Spleen (tissue), 7 donors: ENCODE measurements around the gene ELP4.

ENCODE experiments used
- CTCF ChIP-seq, 11 experiments: fragments of 200-600 bp in 7 of 11; fragments of 450-650 bp in 4 of 11; sonication (generic) in 4 of 11; IDR thresholded peaks in 8 of 11; conservative IDR thresholded peaks in 3 of 11; 1 replicate in 7 of 11; 2 replicates in 4 of 11; pipeline versions ENCODE4 v1.4.0 to v1.8.0; 2016 to 2021; ENCODE audit warnings: antibody characterized with exemption in 11 of 11, inconsistent platforms in 4 of 11, mild to moderate bottlenecking in 1 of 11
- POLR2A ChIP-seq, 3 donors: fragments of 450-650 bp; IDR thresholded peaks; one replicate each; pipeline ENCODE4 v1.5.1; 2017; ENCODE audit warnings: antibody characterized with exemption in 3 of 3, mild to moderate bottlenecking in 1 of 3
- donor health status: DM: no; HTN: no; CAD: no; lungs with moderate emphysema.
- donor health status: DM: no; HTN: no; CAD: no.
- donor health status: DM: no; HTN: no; CAD: no.

GRCh38 chr11:31641477-31642062, 132.0 kb downstream of the ELP4 start:
- TF ChIP-seq CTCF (IDR thresholded peaks at IDR 0.05 in 8 of 11, conservative IDR thresholded peaks at IDR 0.05 in 3 of 11) (peak in 2 of 11 experiments; percentile 17 to 28), POLR2A (IDR thresholded peaks at IDR 0.05) (no peak)
